H1 (cell line): ENCODE results near the gene EFNA3. TPM values are rescaled to one million over a fixed set of nuclear protein-coding genes. Genes with fewer than 3 reads are reported as not detected.

ENCODE experiments used
- BACH1 ChIP-seq: IDR thresholded peaks from 2 replicates; pipeline ENCODE4 v1.6.1; 2012; ENCODE audit warnings: low read length, improper control_type of control experiment
- BCL11A ChIP-seq, 2 experiments: IDR thresholded peaks; one replicate each; pipeline ENCODE4 v1.6.1; 2011; ENCODE audit warnings: low read depth in 2 of 2, low read length in 2 of 2, mild to moderate bottlenecking in 2 of 2
- CBX5 ChIP-seq: fragments of 300-800, 300-1000 bp; sonication (generic); IDR thresholded peaks from 2 replicates; pipeline ENCODE4 v1.7.1; 2016; ENCODE audit warnings: antibody characterized with exemption, low read length, low read depth
- CHD1 ChIP-seq: IDR thresholded peaks from 2 replicates; pipeline ENCODE4 v1.6.1; 2012; ENCODE audit warnings: low read depth, low read length, improper control_type of control experiment
- EGR1 ChIP-seq: IDR thresholded peaks from 2 replicates; pipeline ENCODE4 v1.6.1; 2011; ENCODE audit warnings: low read depth, low read length, borderline replicate concordance
- EP300 ChIP-seq, 2 experiments: IDR thresholded peaks; 1 replicate in 1 of 2; 2 replicates in 1 of 2; pipeline ENCODE4 v1.6.1; 2011 to 2012; ENCODE audit warnings: low read depth in 2 of 2, low read length in 2 of 2, mild to moderate bottlenecking in 2 of 2, borderline replicate concordance in 1 of 2, inconsistent platforms in 1 of 2, moderate library complexity in 1 of 2
- EZH2 ChIP-seq: fragments of 200-600 bp; sonication (generic); IDR thresholded peaks from 2 replicates; pipeline ENCODE4 v1.7.1; 2012; ENCODE audit warnings: low read depth, mild to moderate bottlenecking, moderate library complexity, low read length, inconsistent platforms; ENCODE audit not compliant: severe bottlenecking
- FOSL1 ChIP-seq: IDR thresholded peaks from 2 replicates; pipeline ENCODE4 v1.6.1; 2011; ENCODE audit warnings: mild to moderate bottlenecking, low read depth, low read length, moderate library complexity; ENCODE audit not compliant: insufficient read depth
- GABPA ChIP-seq: IDR thresholded peaks from 2 replicates; pipeline ENCODE4 v1.6.1; 2011; ENCODE audit warnings: mild to moderate bottlenecking, low read length, moderate library complexity, borderline replicate concordance; ENCODE audit not compliant: insufficient read depth
- NANOG ChIP-seq: IDR thresholded peaks from 2 replicates; pipeline ENCODE4 v1.6.1; 2011; ENCODE audit warnings: low read length, low read depth, mild to moderate bottlenecking, inconsistent platforms; ENCODE audit not compliant: insufficient read depth, poor library complexity, severe bottlenecking
- PHF8 ChIP-seq: fragments of 200-600 bp; sonication (generic); conservative IDR thresholded peaks from 2 replicates; pipeline ENCODE4 v1.7.1; 2012; ENCODE audit warnings: low read depth, mild to moderate bottlenecking, inconsistent platforms, low read length, moderate library complexity
- POLR2A ChIP-seq, 2 experiments: IDR thresholded peaks; 1 replicate in 1 of 2; 2 replicates in 1 of 2; pipeline ENCODE4 v1.6.1; 2011; ENCODE audit warnings: low read depth in 2 of 2, low read length in 2 of 2, mild to moderate bottlenecking in 2 of 2; ENCODE audit errors: control extremely low read depth in 1 of 2
- POLR2AphosphoS5 ChIP-seq: IDR thresholded peaks from 2 replicates; pipeline ENCODE4 v1.6.1; 2011; ENCODE audit warnings: low read depth, low read length
- RAD21 ChIP-seq, 2 experiments: IDR thresholded peaks in 1 of 2; conservative IDR thresholded peaks in 1 of 2; 2 replicates each; pipeline ENCODE4 v1.6.1; 2011; ENCODE audit warnings: low read depth in 2 of 2, low read length in 2 of 2, improper control_type of control experiment in 1 of 2, inconsistent platforms in 1 of 2, mild to moderate bottlenecking in 1 of 2, moderate library complexity in 1 of 2
- RNF2 ChIP-seq: fragments of 200-900, 300-1000 bp; sonication (generic); IDR thresholded peaks from 2 replicates; pipeline ENCODE4 v1.7.1; 2016; ENCODE audit warnings: borderline replicate concordance, low read depth, mild to moderate bottlenecking, antibody characterized with exemption, low read length; ENCODE audit not compliant: poor library complexity, severe bottlenecking; ENCODE audit errors: missing control alignments
- RXRA ChIP-seq: IDR thresholded peaks from 2 replicates; pipeline ENCODE4 v1.6.1; 2011; ENCODE audit warnings: low read depth, mild to moderate bottlenecking, low read length, moderate library complexity; ENCODE audit not compliant: insufficient read depth
- SIRT6 ChIP-seq: IDR thresholded peaks from one replicate; pipeline ENCODE4 v1.7.1; 2012; ENCODE audit warnings: low read length, inconsistent platforms
- SIX5 ChIP-seq: IDR thresholded peaks from 2 replicates; pipeline ENCODE4 v1.6.1; 2011; ENCODE audit warnings: mild to moderate bottlenecking, low read depth, low read length
- SP1 ChIP-seq: IDR thresholded peaks from 2 replicates; pipeline ENCODE4 v1.6.1; 2011; ENCODE audit warnings: low read depth, low read length
- SRF ChIP-seq: IDR thresholded peaks from 2 replicates; pipeline ENCODE4 v1.6.1; 2011; ENCODE audit warnings: mild to moderate bottlenecking, low read depth, low read length, moderate library complexity
- TAF1 ChIP-seq: IDR thresholded peaks from 2 replicates; pipeline ENCODE4 v1.6.1; 2011; ENCODE audit warnings: mild to moderate bottlenecking, low read depth, low read length
- TAF7 ChIP-seq: optimal IDR thresholded peaks from 2 replicates; pipeline ENCODE3; 2011; ENCODE audit warnings: low read depth, mild to moderate bottlenecking, inconsistent platforms, low read length, moderate library complexity, borderline replicate concordance
- TBP ChIP-seq: IDR thresholded peaks from 2 replicates; pipeline ENCODE4 v1.6.1; 2011; ENCODE audit warnings: low read depth, low read length, improper control_type of control experiment
- TCF12 ChIP-seq: IDR thresholded peaks from 2 replicates; pipeline ENCODE4 v1.6.1; 2011; ENCODE audit warnings: low read depth, mild to moderate bottlenecking, low read length
- polyA plus RNA-seq, 7 experiments: library from polyadenylated mRNA; depleted of rRNA in 3 of 7; stranded (reverse) in 5 of 7; unstranded in 2 of 7; fragments of >200 nt in 5 of 7; fragments of 200-250 nt in 2 of 7; gene quantifications; 1 replicate in 5 of 7; 2 replicates in 1 of 7; 4 replicates in 1 of 7; pipeline versions ENCODE4 v1.2.1 to v1.2.3, GENCODE V29; 2011 to 2013; ENCODE audit warnings: missing spikeins in 2 of 7, mixed read lengths in 2 of 7
- total RNA-seq: library from RNA; stranded (reverse); fragmentation: NEBNext Ultra II Directional; extraction: Animal tissue kit (Norgen Biotek cat#: 25700); gene quantifications from 2 replicates; pipeline ENCODE4 v1.2.1, GENCODE V29; 2021

The EFNA3 gene
- total and polyA plus RNA-seq, 2 of the 8 experiments (the other 6 are each of a cell fraction or from before 2014, with no cell fraction given) = 10.8 to 13.8 TPM

DNA sequence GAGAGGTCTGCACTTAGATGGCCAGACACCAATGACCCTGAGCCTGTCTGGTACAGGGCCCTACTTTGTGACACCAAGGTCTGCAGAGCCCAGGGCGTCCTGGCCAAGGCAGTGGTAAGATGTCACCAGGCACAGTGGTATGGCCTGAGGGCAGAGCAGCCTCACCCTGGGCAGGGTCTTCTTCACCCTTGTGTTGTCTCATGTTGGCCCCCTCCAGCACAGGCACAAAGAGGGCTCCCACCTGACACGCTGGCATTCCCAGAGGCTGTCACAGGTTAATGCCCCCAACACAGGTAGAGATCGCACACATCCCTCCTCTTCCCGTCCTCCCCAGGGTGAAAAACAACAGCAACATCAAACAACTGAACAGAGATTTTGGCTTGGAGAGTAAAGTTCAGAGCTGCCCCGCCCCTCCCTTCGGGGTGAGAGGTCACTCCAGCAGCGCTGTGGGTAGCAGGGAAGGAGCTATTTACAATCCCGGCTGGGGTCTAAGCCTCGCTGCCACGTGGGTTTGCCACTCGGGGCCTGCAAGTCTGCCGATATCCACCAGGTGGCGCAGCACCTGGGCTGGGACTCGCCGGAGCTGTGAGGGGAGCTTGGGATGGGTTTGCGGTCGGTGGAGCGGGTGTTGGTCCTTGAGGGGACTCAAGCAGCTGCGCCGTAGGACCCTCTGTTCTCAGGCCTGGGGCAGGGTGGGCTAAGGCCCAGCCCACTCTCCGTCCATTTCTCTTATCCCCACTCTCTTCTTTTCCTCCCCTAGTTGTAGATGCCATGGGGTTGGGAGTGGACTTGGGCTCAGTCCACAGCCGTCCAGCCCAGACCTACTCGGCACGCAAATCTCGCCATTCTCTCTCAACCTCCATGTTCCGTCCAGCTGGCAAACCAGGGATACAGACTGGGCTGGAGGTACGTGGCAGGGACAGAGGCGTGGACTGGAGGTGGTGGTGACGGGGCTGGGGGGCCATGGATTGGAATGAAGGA is 12.7 kb downstream of the EFNA3 start (continued):
- TF ChIP-seq TCF12 = no peak
- no peak for TF ChIP-seq SRF
- peak; percentile 80 to 87 for TF ChIP-seq RAD21 (IDR thresholded peaks at IDR 0.05 in 1 of 2, conservative IDR thresholded peaks at IDR 0.05 in 1 of 2; ENCODE audit: low read depth in 2 of 2, low read length in 2 of 2)
- TF ChIP-seq TAF1 = no peak
- TF ChIP-seq PHF8 = no peak
- TF ChIP-seq SIX5 = no peak
- no peak for TF ChIP-seq SIRT6
- no peak for TF ChIP-seq CBX5
- TF ChIP-seq EP300 (IDR thresholded peaks at IDR 0.05; ENCODE audit: borderline replicate concordance in 1 of 2, low read depth in 2 of 2, low read length in 2 of 2) = no peak
- no peak for TF ChIP-seq RNF2
- no peak for TF ChIP-seq POLR2AphosphoS5
- no peak for TF ChIP-seq POLR2A (IDR thresholded peaks at IDR 0.05; ENCODE audit: control extremely low read depth in 1 of 2, low read depth in 2 of 2, low read length in 2 of 2)
- no peak for TF ChIP-seq TAF7
- TF ChIP-seq NANOG = no peak
- TF ChIP-seq SP1 = peak; percentile 24; the same call in 1 of the 2 replicates
- TF ChIP-seq BCL11A (IDR thresholded peaks at IDR 0.05; ENCODE audit: low read depth in 2 of 2, low read length in 2 of 2) = no peak
- no peak; the same call in 1 of the 2 replicates for TF ChIP-seq TBP
- no peak for TF ChIP-seq FOSL1
- no peak for TF ChIP-seq CHD1
- 0 out of 2 replicates have a peak, but pooled peaks have one; percentile 21 for TF ChIP-seq RXRA
- TF ChIP-seq BACH1 = peak; percentile 91
- peak; percentile 27; the same call in 1 of the 2 replicates for TF ChIP-seq GABPA
- TF ChIP-seq EZH2 = no peak
- no peak for TF ChIP-seq EGR1
